HepG2 (cell line): ENCODE measurements around the gene GARIN3. TPM values are rescaled to one million over a fixed set of nuclear protein-coding genes. Genes with fewer than 3 reads are reported as not detected.

Source experiments
- FOXA1 ChIP-seq, 2 experiments: fragments of 450-650 bp in 1 of 2; sonication (generic) in 1 of 2; formaldehyde crosslinking in 1 of 2; IDR thresholded peaks; 2 replicates each; pipeline versions ENCODE4 v1.4.0 to v1.6.1; 2016 to 2020; ENCODE audit warnings: missing genetic modification reagents in 1 of 2
- FOXK2 ChIP-seq: fragments of 450-650 bp; IDR thresholded peaks from 2 replicates; pipeline ENCODE4 v1.6.1; 2016
- HMG20A ChIP-seq: IDR thresholded peaks from 2 replicates; pipeline ENCODE4 v1.6.1; 2016; ENCODE audit warnings: borderline replicate concordance
- KLF6 ChIP-seq: IDR thresholded peaks from 2 replicates; pipeline ENCODE4 v1.8.0; 2016; ENCODE audit warnings: missing biosample characterization, missing genetic modification reagents
- MXI1 ChIP-seq: IDR thresholded peaks from 3 replicates; pipeline ENCODE4 v1.6.1; 2012; ENCODE audit warnings: low read depth, low read length, inconsistent platforms, borderline replicate concordance
- PLRG1 ChIP-seq: fragments of 450-650 bp; conservative IDR thresholded peaks from 2 replicates; pipeline ENCODE4 v1.6.1; 2016
- RELA ChIP-seq: sonication (generic); formaldehyde crosslinking; IDR thresholded peaks from 2 replicates; pipeline ENCODE4 v1.4.0; 2020; ENCODE audit warnings: missing genetic modification reagents
- SP1 ChIP-seq, 2 experiments: fragments of 450-650 bp in 1 of 2; sonication (generic) in 1 of 2; formaldehyde crosslinking in 1 of 2; IDR thresholded peaks; 2 replicates each; pipeline versions ENCODE4 v1.4.0 to v1.6.1; 2016 to 2020; ENCODE audit warnings: missing genetic modification reagents in 1 of 2
- ZBTB21 ChIP-seq: sonication (generic); formaldehyde crosslinking; IDR thresholded peaks from 2 replicates; pipeline ENCODE4 v1.4.0; 2020; ENCODE audit warnings: missing genetic modification reagents
- ZNF292 ChIP-seq: sonication (generic); formaldehyde crosslinking; IDR thresholded peaks from 2 replicates; pipeline ENCODE4 v1.8.1; 2022; ENCODE audit warnings: mild to moderate bottlenecking, low read depth, missing genetic modification reagents, borderline replicate concordance
- ZNF441 ChIP-seq: sonication (generic); formaldehyde crosslinking; IDR thresholded peaks from 2 replicates; pipeline ENCODE4 v1.7.0; 2021; ENCODE audit warnings: missing genetic modification reagents, borderline replicate concordance
- ZNF496 ChIP-seq: sonication (generic); formaldehyde crosslinking; IDR thresholded peaks from 2 replicates; pipeline ENCODE4 v1.8.1; 2023; ENCODE audit warnings: mild to moderate bottlenecking, moderate library complexity, missing genetic modification reagents; ENCODE audit not compliant: insufficient replicate concordance
- ZNF547 ChIP-seq: sonication (generic); formaldehyde crosslinking; IDR thresholded peaks from 2 replicates; pipeline ENCODE4 v1.5.1; 2020; ENCODE audit warnings: mild to moderate bottlenecking, missing genetic modification reagents
- polyA plus RNA-seq, 8 experiments: library from polyadenylated mRNA; depleted of rRNA in 3 of 8; stranded (reverse) in 7 of 8; unstranded in 1 of 8; fragments of >200 nt; fragmentation: Illumina TruSeq in 4 of 8; extraction: Trizol in 4 of 8; gene quantifications; 2 replicates each; pipeline versions ENCODE4 v1.2.1 to v1.2.3, GENCODE V29; 2011 to 2016; ENCODE audit warnings: low read depth in 4 of 8, missing spikeins in 1 of 8, mixed read lengths in 1 of 8; ENCODE audit not compliant: insufficient read depth in 1 of 8
- total RNA-seq, 5 experiments: library from RNA; depleted of rRNA; stranded (reverse); fragments of >200 nt; fragmentation: Illumina TruSeq; extraction: Trizol; gene quantifications; 2 replicates each; pipeline ENCODE4 v1.2.3, GENCODE V29; 2016; ENCODE audit warnings: low read depth in 1 of 5
- TF ChIP-seq, protein P1 (sequence below): sonication (generic); formaldehyde crosslinking; IDR thresholded peaks from 2 replicates; pipeline ENCODE4 v1.4.0; 2020; ENCODE audit warnings: missing genetic modification reagents; ENCODE audit errors: not compliant biosample characterization
- TF ChIP-seq, protein P2 (sequence below): sonication (generic); formaldehyde crosslinking; IDR thresholded peaks from 2 replicates; pipeline ENCODE4 v1.4.0; 2020; ENCODE audit warnings: low read depth, missing genetic modification reagents
- TF ChIP-seq, protein P3 (sequence below): sonication (generic); formaldehyde crosslinking; IDR thresholded peaks from 2 replicates; pipeline ENCODE4 v1.4.0; 2020; ENCODE audit warnings: mild to moderate bottlenecking, missing genetic modification reagents
- TF ChIP-seq, protein P4 (sequence below): sonication (generic); formaldehyde crosslinking; IDR thresholded peaks from 2 replicates; pipeline ENCODE4 v1.4.0; 2020; ENCODE audit warnings: missing genetic modification reagents
- TF ChIP-seq, protein P5 (sequence below): sonication (generic); formaldehyde crosslinking; IDR thresholded peaks from 2 replicates; pipeline ENCODE4 v1.5.1; 2020; ENCODE audit warnings: mild to moderate bottlenecking, moderate library complexity, missing genetic modification reagents

Gene GARIN3
- total and polyA plus RNA-seq, 2 of the 13 experiments (the other 11 are each of a cell fraction or from before 2014, with no cell fraction given): not detected

DNA sequence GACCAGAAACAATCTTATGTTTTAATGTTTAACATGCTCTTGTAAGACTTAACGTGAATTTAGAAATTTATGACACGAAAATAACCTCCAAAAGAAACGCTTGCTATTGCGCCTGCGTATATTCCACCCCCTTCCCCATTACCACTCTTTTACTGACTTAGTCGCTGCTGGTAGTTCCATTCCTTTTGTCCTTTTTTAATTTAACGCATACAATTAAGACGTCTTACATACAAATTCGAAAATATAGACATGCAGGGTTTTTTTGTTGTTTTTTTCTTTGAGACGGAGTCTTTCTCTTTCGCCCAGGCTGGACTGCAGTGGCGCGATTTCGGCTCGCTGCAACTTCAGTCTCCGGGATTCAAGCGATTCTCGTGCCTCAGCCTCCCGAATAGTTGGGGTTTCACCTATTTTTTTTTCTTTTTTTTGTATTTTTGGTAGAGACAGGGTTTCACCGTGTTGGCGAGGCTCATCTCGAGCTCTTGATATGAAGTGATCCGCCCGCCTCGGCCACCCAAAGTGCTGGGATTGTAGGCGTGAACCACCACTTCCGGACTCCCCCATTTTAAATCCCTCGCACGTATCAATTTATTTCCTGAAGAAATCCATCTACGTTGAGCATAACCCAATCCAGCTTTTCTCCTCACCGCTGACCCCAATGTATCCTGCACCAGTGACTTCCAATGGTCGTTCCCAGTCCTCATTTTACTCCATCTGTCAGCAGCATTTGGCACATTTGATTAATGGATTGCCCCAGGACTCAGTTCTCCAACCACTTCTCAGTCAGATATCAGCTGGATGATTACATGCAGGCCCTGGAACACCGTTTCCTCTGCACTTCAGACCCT, 22.7 kb downstream of the GARIN3 start (continued):
- TF ChIP-seq ZBTB21 (CRISPR knock-in tag): no peak
- TF ChIP-seq RELA: no peak
- TF ChIP-seq, protein P1, sequence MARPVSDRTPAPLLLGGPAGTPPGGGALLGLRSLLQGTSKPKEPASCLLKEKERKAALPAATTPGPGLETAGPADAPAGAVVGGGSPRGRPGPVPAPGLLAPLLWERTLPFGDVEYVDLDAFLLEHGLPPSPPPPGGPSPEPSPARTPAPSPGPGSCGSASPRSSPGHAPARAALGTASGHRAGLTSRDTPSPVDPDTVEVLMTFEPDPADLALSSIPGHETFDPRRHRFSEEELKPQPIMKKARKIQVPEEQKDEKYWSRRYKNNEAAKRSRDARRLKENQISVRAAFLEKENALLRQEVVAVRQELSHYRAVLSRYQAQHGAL (CRISPR knock-in tag): no peak
- TF ChIP-seq FOXA1 (IDR thresholded peaks at IDR 0.05): no peak
- no peak for TF ChIP-seq FOXA1 (CRISPR knock-in tag; IDR thresholded peaks at IDR 0.05)
- TF ChIP-seq, protein P2, sequence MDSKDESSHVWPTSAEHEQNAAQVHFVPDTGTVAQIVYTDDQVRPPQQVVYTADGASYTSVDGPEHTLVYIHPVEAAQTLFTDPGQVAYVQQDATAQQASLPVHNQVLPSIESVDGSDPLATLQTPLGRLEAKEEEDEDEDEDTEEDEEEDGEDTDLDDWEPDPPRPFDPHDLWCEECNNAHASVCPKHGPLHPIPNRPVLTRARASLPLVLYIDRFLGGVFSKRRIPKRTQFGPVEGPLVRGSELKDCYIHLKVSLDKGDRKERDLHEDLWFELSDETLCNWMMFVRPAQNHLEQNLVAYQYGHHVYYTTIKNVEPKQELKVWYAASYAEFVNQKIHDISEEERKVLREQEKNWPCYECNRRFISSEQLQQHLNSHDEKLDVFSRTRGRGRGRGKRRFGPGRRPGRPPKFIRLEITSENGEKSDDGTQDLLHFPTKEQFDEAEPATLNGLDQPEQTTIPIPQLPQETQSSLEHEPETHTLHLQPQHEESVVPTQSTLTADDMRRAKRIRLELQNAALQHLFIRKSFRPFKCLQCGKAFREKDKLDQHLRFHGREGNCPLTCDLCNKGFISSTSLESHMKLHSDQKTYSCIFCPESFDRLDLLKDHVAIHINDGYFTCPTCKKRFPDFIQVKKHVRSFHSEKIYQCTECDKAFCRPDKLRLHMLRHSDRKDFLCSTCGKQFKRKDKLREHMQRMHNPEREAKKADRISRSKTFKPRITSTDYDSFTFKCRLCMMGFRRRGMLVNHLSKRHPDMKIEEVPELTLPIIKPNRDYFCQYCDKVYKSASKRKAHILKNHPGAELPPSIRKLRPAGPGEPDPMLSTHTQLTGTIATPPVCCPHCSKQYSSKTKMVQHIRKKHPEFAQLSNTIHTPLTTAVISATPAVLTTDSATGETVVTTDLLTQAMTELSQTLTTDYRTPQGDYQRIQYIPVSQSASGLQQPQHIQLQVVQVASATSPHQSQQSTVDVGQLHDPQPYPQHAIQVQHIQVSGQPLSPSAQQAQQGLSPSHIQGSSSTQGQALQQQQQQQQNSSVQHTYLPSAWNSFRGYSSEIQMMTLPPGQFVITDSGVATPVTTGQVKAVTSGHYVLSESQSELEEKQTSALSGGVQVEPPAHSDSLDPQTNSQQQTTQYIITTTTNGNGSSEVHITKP: 0 out of 2 replicates have a peak, but pooled peaks have one; percentile 20
- no peak for TF ChIP-seq ZNF292 (CRISPR knock-in tag)
- TF ChIP-seq, protein P3, sequence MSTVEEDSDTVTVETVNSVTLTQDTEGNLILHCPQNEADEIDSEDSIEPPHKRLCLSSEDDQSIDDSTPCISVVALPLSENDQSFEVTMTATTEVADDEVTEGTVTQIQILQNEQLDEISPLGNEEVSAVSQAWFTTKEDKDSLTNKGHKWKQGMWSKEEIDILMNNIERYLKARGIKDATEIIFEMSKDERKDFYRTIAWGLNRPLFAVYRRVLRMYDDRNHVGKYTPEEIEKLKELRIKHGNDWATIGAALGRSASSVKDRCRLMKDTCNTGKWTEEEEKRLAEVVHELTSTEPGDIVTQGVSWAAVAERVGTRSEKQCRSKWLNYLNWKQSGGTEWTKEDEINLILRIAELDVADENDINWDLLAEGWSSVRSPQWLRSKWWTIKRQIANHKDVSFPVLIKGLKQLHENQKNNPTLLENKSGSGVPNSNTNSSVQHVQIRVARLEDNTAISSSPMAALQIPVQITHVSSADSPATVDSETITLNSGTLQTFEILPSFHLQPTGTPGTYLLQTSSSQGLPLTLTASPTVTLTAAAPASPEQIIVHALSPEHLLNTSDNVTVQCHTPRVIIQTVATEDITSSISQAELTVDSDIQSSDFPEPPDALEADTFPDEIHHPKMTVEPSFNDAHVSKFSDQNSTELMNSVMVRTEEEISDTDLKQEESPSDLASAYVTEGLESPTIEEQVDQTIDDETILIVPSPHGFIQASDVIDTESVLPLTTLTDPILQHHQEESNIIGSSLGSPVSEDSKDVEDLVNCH (CRISPR knock-in tag): no peak
- TF ChIP-seq PLRG1: no peak
- no peak for TF ChIP-seq ZNF441
- TF ChIP-seq, protein P4, sequence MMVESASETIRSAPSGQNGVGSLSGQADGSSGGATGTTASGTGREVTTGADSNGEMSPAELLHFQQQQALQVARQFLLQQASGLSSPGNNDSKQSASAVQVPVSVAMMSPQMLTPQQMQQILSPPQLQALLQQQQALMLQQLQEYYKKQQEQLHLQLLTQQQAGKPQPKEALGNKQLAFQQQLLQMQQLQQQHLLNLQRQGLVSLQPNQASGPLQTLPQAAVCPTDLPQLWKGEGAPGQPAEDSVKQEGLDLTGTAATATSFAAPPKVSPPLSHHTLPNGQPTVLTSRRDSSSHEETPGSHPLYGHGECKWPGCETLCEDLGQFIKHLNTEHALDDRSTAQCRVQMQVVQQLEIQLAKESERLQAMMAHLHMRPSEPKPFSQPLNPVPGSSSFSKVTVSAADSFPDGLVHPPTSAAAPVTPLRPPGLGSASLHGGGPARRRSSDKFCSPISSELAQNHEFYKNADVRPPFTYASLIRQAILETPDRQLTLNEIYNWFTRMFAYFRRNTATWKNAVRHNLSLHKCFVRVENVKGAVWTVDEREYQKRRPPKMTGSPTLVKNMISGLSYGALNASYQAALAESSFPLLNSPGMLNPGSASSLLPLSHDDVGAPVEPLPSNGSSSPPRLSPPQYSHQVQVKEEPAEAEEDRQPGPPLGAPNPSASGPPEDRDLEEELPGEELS (CRISPR knock-in tag): no peak
- TF ChIP-seq ZNF547 (CRISPR knock-in tag): no peak
- TF ChIP-seq MXI1: no peak
- TF ChIP-seq KLF6 (CRISPR knock-in tag): no peak
- TF ChIP-seq, protein P5, sequence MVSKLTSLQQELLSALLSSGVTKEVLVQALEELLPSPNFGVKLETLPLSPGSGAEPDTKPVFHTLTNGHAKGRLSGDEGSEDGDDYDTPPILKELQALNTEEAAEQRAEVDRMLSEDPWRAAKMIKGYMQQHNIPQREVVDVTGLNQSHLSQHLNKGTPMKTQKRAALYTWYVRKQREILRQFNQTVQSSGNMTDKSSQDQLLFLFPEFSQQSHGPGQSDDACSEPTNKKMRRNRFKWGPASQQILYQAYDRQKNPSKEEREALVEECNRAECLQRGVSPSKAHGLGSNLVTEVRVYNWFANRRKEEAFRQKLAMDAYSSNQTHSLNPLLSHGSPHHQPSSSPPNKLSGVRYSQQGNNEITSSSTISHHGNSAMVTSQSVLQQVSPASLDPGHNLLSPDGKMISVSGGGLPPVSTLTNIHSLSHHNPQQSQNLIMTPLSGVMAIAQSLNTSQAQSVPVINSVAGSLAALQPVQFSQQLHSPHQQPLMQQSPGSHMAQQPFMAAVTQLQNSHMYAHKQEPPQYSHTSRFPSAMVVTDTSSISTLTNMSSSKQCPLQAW (CRISPR knock-in tag): no peak
- no peak for TF ChIP-seq SP1 (IDR thresholded peaks at IDR 0.05)
- no peak for TF ChIP-seq SP1 (CRISPR knock-in tag; IDR thresholded peaks at IDR 0.05)
- no peak for TF ChIP-seq FOXK2
- no peak for TF ChIP-seq HMG20A
- TF ChIP-seq ZNF496: no peak
